SK-N-SH (cell line): ENCODE measurements around the gene ATM.

Experiments used
- EZH2phosphoT487 ChIP-seq: fragments of 200-600 bp; sonication (generic); IDR thresholded peaks from 2 replicates; pipeline ENCODE4 v1.6.1; 2017; ENCODE audit warnings: low read depth, mixed run types, mild to moderate bottlenecking, antibody characterized with exemption, moderate library complexity, borderline replicate concordance
- FOXJ3 ChIP-seq: sonication (generic); formaldehyde crosslinking; IDR thresholded peaks from 2 replicates; pipeline ENCODE4 v1.5.1; 2020; ENCODE audit warnings: mild to moderate bottlenecking, missing genetic modification reagents
- NFIC ChIP-seq: IDR thresholded peaks from 2 replicates; pipeline ENCODE4 v1.4.0; 2012; ENCODE audit warnings: borderline replicate concordance
- POLR2AphosphoS5 ChIP-seq: IDR thresholded peaks from 2 replicates; pipeline ENCODE4 v1.6.1; 2012; ENCODE audit warnings: low read depth, low read length
- RCOR1 ChIP-seq: fragments of 150-350 bp; IDR thresholded peaks from 2 replicates; pipeline ENCODE4 v1.6.1; 2017; ENCODE audit warnings: antibody characterized with exemption, low read length
- TF ChIP-seq, protein P1 (sequence below): IDR thresholded peaks from 2 replicates; pipeline ENCODE4 v1.6.1; 2012; ENCODE audit warnings: mild to moderate bottlenecking, low read depth, low read length, moderate library complexity
- TF ChIP-seq, protein P2 (sequence below): fragments of 200-600 bp; sonication (generic); IDR thresholded peaks from 2 replicates; pipeline ENCODE4 v1.6.1; 2017; ENCODE audit warnings: antibody characterized with exemption, mild to moderate bottlenecking, moderate library complexity
- TF ChIP-seq, protein P3 (sequence below): IDR thresholded peaks from 2 replicates; pipeline ENCODE4; 2012

DNA sequence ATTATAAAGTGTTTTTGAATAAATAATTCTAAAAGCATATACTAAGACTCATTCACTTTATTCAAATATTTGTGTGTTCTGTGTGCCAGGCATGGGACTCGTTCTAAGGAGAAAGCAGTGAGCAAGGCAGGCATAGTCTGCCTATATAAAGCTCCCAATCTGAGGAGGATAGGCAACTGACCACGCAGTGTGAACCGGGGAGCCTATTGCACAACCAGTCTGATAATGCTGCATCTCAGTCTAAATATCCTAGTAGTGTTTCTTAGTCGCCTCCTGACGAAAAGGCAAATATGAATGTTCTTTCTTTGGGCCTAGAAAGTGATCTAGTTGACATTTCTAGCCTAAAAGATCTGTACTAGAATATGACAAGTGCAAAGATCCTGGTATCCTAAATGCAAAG lies 146.2 kb downstream of the ATM start:
- no peak for TF ChIP-seq POLR2AphosphoS5
- TF ChIP-seq RCOR1: no peak
- TF ChIP-seq, protein P1, sequence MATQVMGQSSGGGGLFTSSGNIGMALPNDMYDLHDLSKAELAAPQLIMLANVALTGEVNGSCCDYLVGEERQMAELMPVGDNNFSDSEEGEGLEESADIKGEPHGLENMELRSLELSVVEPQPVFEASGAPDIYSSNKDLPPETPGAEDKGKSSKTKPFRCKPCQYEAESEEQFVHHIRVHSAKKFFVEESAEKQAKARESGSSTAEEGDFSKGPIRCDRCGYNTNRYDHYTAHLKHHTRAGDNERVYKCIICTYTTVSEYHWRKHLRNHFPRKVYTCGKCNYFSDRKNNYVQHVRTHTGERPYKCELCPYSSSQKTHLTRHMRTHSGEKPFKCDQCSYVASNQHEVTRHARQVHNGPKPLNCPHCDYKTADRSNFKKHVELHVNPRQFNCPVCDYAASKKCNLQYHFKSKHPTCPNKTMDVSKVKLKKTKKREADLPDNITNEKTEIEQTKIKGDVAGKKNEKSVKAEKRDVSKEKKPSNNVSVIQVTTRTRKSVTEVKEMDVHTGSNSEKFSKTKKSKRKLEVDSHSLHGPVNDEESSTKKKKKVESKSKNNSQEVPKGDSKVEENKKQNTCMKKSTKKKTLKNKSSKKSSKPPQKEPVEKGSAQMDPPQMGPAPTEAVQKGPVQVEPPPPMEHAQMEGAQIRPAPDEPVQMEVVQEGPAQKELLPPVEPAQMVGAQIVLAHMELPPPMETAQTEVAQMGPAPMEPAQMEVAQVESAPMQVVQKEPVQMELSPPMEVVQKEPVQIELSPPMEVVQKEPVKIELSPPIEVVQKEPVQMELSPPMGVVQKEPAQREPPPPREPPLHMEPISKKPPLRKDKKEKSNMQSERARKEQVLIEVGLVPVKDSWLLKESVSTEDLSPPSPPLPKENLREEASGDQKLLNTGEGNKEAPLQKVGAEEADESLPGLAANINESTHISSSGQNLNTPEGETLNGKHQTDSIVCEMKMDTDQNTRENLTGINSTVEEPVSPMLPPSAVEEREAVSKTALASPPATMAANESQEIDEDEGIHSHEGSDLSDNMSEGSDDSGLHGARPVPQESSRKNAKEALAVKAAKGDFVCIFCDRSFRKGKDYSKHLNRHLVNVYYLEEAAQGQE: no peak
- no peak for TF ChIP-seq NFIC
- TF ChIP-seq, protein P2, sequence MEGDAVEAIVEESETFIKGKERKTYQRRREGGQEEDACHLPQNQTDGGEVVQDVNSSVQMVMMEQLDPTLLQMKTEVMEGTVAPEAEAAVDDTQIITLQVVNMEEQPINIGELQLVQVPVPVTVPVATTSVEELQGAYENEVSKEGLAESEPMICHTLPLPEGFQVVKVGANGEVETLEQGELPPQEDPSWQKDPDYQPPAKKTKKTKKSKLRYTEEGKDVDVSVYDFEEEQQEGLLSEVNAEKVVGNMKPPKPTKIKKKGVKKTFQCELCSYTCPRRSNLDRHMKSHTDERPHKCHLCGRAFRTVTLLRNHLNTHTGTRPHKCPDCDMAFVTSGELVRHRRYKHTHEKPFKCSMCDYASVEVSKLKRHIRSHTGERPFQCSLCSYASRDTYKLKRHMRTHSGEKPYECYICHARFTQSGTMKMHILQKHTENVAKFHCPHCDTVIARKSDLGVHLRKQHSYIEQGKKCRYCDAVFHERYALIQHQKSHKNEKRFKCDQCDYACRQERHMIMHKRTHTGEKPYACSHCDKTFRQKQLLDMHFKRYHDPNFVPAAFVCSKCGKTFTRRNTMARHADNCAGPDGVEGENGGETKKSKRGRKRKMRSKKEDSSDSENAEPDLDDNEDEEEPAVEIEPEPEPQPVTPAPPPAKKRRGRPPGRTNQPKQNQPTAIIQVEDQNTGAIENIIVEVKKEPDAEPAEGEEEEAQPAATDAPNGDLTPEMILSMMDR: no peak
- no peak for TF ChIP-seq FOXJ3 (CRISPR knock-in tag)
- no peak for TF ChIP-seq EZH2phosphoT487
- TF ChIP-seq, protein P3, sequence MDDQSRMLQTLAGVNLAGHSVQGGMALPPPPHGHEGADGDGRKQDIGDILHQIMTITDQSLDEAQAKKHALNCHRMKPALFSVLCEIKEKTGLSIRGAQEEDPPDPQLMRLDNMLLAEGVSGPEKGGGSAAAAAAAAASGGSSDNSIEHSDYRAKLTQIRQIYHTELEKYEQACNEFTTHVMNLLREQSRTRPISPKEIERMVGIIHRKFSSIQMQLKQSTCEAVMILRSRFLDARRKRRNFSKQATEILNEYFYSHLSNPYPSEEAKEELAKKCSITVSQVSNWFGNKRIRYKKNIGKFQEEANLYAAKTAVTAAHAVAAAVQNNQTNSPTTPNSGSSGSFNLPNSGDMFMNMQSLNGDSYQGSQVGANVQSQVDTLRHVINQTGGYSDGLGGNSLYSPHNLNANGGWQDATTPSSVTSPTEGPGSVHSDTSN: no peak
